K562 (cell line): ENCODE measurements around the gene TRIM24. TPM values are rescaled to one million over a fixed set of nuclear protein-coding genes. Genes with fewer than 3 reads are reported as not detected.

ENCODE experiments used
- AFF1 ChIP-seq, 2 experiments: fragments of 450-650 bp; IDR thresholded peaks; 2 replicates each; pipeline ENCODE4 v1.6.1; 2018; ENCODE audit warnings: mild to moderate bottlenecking in 2 of 2, low read depth in 1 of 2; ENCODE audit not compliant: partially characterized antibody in 2 of 2
- BCL6 ChIP-seq: fragments of 250-450 bp; sonication (Bioruptor Pico); IDR thresholded peaks from 2 replicates; pipeline ENCODE4 v1.4.0; 2020
- BRCA1 ChIP-seq, 2 experiments: fragments of 450-650 bp in 1 of 2; sonication (generic) in 1 of 2; formaldehyde crosslinking in 1 of 2; IDR thresholded peaks; 2 replicates each; pipeline versions ENCODE4 v1.5.0 to v1.6.1; 2017 to 2020; ENCODE audit warnings: mild to moderate bottlenecking in 1 of 2, missing genetic modification reagents in 1 of 2
- ELF2 ChIP-seq: fragments of 250-450 bp; sonication (Bioruptor Pico); IDR thresholded peaks from 2 replicates; pipeline ENCODE4 v1.5.0; 2021; ENCODE audit warnings: mild to moderate bottlenecking
- FOSL1 ChIP-seq: fragments of 200-800 bp; sonication (Bioruptor generic); conservative IDR thresholded peaks from 2 replicates; pipeline ENCODE4 v1.6.1; 2016; ENCODE audit warnings: missing genetic modification characterization, missing compliant biosample characterization
- GTF2A2 ChIP-seq: IDR thresholded peaks from 2 replicates; pipeline ENCODE4 v1.6.1; 2016; ENCODE audit warnings: mild to moderate bottlenecking, missing genetic modification characterization, missing compliant biosample characterization
- HINFP ChIP-seq: fragments of 450-650 bp; conservative IDR thresholded peaks from 2 replicates; pipeline ENCODE4 v1.6.1; 2016; ENCODE audit warnings: missing genetic modification characterization, low read depth, mild to moderate bottlenecking, control low read depth, missing compliant biosample characterization
- HNRNPLL ChIP-seq: fragments of 200-400 bp; formaldehyde crosslinking; IDR thresholded peaks from 2 replicates; pipeline ENCODE4 v1.6.1; 2017; ENCODE audit warnings: low read length, low read depth, mild to moderate bottlenecking; ENCODE audit not compliant: poor library complexity, severe bottlenecking
- KLF6 ChIP-seq: fragments of 250-450 bp; sonication (Bioruptor Pico); IDR thresholded peaks from 2 replicates; pipeline ENCODE4 v1.4.0; 2020; ENCODE audit warnings: mild to moderate bottlenecking, moderate library complexity, borderline replicate concordance
- LEF1 ChIP-seq: fragments of 450-650 bp; IDR thresholded peaks from 2 replicates; pipeline ENCODE4 v1.6.1; 2016; ENCODE audit warnings: mild to moderate bottlenecking
- STAT6 ChIP-seq: sonication (generic); formaldehyde crosslinking; IDR thresholded peaks from 2 replicates; pipeline ENCODE4 v1.8.1; 2023; ENCODE audit warnings: mild to moderate bottlenecking, missing genetic modification reagents
- ZBED1 ChIP-seq: IDR thresholded peaks from 2 replicates; pipeline ENCODE4 v1.6.1; 2014
- ZBTB34 ChIP-seq: fragments of 250-450 bp; sonication (Bioruptor Pico); IDR thresholded peaks from 2 replicates; pipeline ENCODE4 v1.8.0; 2021; ENCODE audit warnings: mild to moderate bottlenecking, moderate library complexity
- ZFX ChIP-seq: sonication (generic); formaldehyde crosslinking; IDR thresholded peaks from 2 replicates; pipeline ENCODE4 v1.8.0; 2022; ENCODE audit warnings: mild to moderate bottlenecking, missing genetic modification reagents, moderate library complexity
- ZNF121 ChIP-seq: sonication (generic); formaldehyde crosslinking; conservative IDR thresholded peaks from 2 replicates; pipeline ENCODE4 v1.8.0; 2022; ENCODE audit warnings: missing genetic modification reagents
- ZNF589 ChIP-seq: fragments of 200-800 bp; sonication (Bioruptor generic); IDR thresholded peaks from 2 replicates; pipeline ENCODE4 v1.6.1; 2016; ENCODE audit warnings: low read depth, missing genetic modification characterization, missing compliant biosample characterization
- ZNF668 ChIP-seq: fragments of 250-450 bp; sonication (Bioruptor Pico); IDR thresholded peaks from 2 replicates; pipeline ENCODE4 v1.8.0; 2022; ENCODE audit warnings: mild to moderate bottlenecking, inconsistent platforms
- polyA plus RNA-seq, 8 experiments: library from polyadenylated mRNA; depleted of rRNA in 4 of 8; stranded (reverse) in 5 of 8; unstranded in 3 of 8; fragments of >200 nt; fragmentation: Nextera tagmentation in 2 of 8; fragmentation: Illumina TruSeq in 1 of 8; extraction: Ambion mirVana in 2 of 8; extraction: Trizol in 1 of 8; gene quantifications; 2 replicates each; pipeline versions ENCODE4 v1.2.1 to v1.2.3, GENCODE V29; 2011 to 2014; ENCODE audit warnings: inconsistent platforms in 1 of 8, missing spikeins in 1 of 8
- total RNA-seq, 7 experiments: library from RNA; depleted of rRNA in 6 of 7; stranded (reverse); fragments of >200 nt in 6 of 7; fragmentation: Illumina TruSeq in 2 of 7; extraction: Trizol in 2 of 7; gene quantifications; 2 replicates each; pipeline versions ENCODE4 v1.2.1 to v1.2.3, GENCODE V29; 2011 to 2021; ENCODE audit warnings: low replicate concordance in 1 of 7

TRIM24 gene
- total and polyA plus RNA-seq, 9 of the 15 experiments (the other 6 are each of a cell fraction or from before 2014, with no cell fraction given) = 13.4 to 74.0 (median 41.7) TPM

GRCh38 chr7:138460649-138461607 is 869 bp downstream of the TRIM24 start (continued):
- TF ChIP-seq FOSL1 (tag) (no peak; the same call in 1 of the 2 replicates), STAT6 (CRISPR knock-in tag) (no peak; the same call in 1 of the 2 replicates), AFF1 (IDR thresholded peaks at IDR 0.05; ENCODE audit: low read depth in 1 of 2, partially characterized antibody in 2 of 2) (no peak), ZBTB34 (CRISPR knock-in tag) (no peak), BRCA1 (IDR thresholded peaks at IDR 0.05) (no peak), BRCA1 (CRISPR knock-in tag; IDR thresholded peaks at IDR 0.05) (no peak), ZFX (CRISPR knock-in tag) (peak; percentile 90), HNRNPLL (peak; percentile 49), ELF2 (CRISPR knock-in tag) (no peak), LEF1 (peak; percentile 35; the same call in 1 of the 2 replicates), ZBED1 (peak; percentile 96), BCL6 (CRISPR knock-in tag) (no peak), GTF2A2 (tag) (no peak), KLF6 (CRISPR knock-in tag) (no peak), HINFP (tag) (no peak), ZNF589 (no peak), ZNF668 (no peak), ZNF121 (CRISPR knock-in tag) (no peak)
